Measurements from ENCODE around the gene TRIM27.

GRCh38 chr6:28886079-28886439 is 37.7 kb downstream of the TRIM27 start:
- TF ChIP-seq CTCF (IDR thresholded peaks at IDR 0.05; ENCODE audit: insufficient read depth, low read depth, low read length) (no peak), EZH2 (IDR thresholded peaks at IDR 0.05; ENCODE audit: insufficient read depth, low read length) (no peak)
